CD4-positive, alpha-beta T cell treated with Interleukin-15 for 4 hours (primary cell): ENCODE results near the gene MTIF2.
"Not testable (repeated sequence)": the region's sequence is repeated elsewhere in the genome, so short reads cannot be mapped to it uniquely, and the experiment has no call there.

Source experiments
- DNase-seq: peaks from one replicate; pipeline ENCODE4 v3.0.0-alpha.2; 2020; ENCODE audit warnings: low spot score

MTIF2 gene

DNA sequence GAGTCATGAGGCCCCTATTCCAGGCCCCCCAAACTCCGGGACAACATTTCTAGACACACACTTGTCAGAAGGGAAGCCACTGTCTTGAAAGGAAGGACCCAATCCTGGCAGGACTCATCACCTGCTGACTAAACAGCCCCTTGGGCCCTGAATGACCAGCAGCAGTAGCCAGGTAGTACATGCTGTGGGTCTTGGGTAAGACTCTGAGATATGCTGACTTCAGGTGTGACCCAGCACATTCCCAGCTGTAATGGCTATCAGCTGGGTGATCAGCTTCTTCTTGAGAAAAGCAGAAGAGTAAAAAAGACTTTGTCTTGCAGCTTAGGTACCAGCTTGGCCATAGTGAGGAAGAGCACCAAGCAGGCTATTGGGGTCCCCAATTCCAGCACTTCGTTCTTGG lies 72.5 kb downstream of the MTIF2 start:
- no peak for DNase-seq

DNA sequence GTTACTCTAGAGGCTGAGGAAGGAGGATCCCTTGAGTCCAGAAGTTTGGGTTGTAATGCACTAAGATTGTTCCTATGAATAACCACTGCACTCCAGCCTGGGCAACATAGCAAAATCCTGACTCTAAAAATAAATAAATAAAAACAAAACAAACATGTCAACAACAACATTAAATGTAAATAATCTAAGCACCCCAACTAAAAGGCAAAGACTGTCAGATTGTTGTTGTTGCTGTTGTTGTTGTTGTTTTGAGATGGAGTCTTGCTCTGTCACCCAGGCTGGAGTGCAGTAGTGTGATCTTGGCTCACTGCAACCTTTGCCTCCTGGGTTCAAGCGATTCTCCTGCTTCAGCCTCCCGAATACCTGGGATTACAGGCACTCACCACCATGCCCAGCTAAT lies 77.1 kb downstream of the MTIF2 start:
- not testable (repeated sequence) for DNase-seq

DNA sequence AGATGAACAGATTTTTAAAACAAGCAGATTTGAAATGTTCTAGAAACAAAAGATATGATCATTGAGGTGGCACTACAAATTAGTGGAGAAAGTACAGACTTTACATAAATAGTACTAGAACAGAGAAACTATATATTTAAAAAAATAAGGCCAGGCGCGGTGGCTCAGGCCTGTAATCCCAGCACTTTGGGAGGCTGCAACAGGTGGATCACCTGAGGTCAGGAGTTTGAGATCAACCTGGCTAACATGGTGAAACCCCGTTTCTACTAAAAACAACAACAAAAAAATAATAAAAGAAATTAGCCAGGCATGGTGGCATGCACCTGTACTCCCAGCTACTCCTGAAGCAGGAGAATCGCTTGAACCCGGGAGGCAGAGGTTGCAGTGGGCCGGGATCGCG lies 82.2 kb downstream of the MTIF2 start:
- DNase-seq, result not testable (repeated sequence)
